IgD-negative memory B cell (primary cell): Measurements from ENCODE around the gene FAM117B. TPM values are rescaled to one million over a fixed set of nuclear protein-coding genes. Genes with fewer than 3 reads are reported as not detected.
"Not testable (repeated sequence)": the region's sequence is repeated elsewhere in the genome, so short reads cannot be mapped to it uniquely, and the experiment has no call there.

Experiments
- H3K27ac Mint-ChIP-seq, 3 donors: one replicate each; pipeline ENCODE4 v1.8.0; 2020 to 2022; ENCODE audit warnings: mild to moderate bottlenecking in 3 of 3, mixed read lengths in 3 of 3, moderate library complexity in 1 of 3
- H3K27me3 Mint-ChIP-seq: one replicate; pipeline ENCODE4 v1.8.0; 2021; ENCODE audit warnings: mixed read lengths
- H3K36me3 Mint-ChIP-seq: one replicate; pipeline ENCODE4 v1.8.0; 2020; ENCODE audit warnings: mild to moderate bottlenecking, mixed read lengths
- H3K4me1 Mint-ChIP-seq, 3 donors: one replicate each; pipeline ENCODE4 v1.8.0; 2020 to 2022; ENCODE audit warnings: mixed read lengths in 3 of 3, mild to moderate bottlenecking in 1 of 3
- H3K4me3 Mint-ChIP-seq, 4 donors: one replicate each; pipeline ENCODE4 v1.8.0; 2020 to 2022; ENCODE audit warnings: mild to moderate bottlenecking in 4 of 4, mixed read lengths in 4 of 4, moderate library complexity in 3 of 4
- H3K9me3 Mint-ChIP-seq, 3 donors: one replicate each; pipeline ENCODE4 v1.8.0; 2020 to 2021; ENCODE audit warnings: mixed read lengths in 3 of 3, mild to moderate bottlenecking in 1 of 3
- polyA plus RNA-seq: library from polyadenylated mRNA; unstranded; fragments of 300-500 nt; fragmentation: Illumina TruSeq; gene quantifications from one replicate; pipeline ENCODE4 v1.2.3, GENCODE V29; 2021

Gene FAM117B
- polyA plus RNA-seq, 1 donor from 2014 or later, result 21.6 TPM

DNA sequence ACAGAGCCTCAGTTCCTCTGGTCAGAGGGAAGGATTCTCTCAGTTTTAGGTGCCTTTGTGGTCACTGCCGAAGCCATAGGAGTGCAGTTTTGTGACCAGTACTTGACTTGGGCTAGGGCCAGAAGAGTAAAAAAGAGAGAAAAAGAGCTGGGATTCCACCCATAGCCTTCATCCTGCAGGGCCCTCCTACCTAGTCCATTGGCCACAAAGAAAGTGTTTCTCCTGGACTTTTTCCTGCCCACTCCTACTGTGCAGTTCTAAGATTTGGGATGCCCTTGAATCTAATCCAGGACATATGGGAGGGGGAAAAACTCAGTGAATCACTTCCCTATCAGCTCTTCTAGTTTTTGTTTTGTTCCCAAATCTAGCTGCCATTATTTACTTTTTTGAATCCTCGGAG is 26.0 kb downstream of the FAM117B start:
- Mint-ChIP-seq H3K4me3 (peak overlapping the region in 2 of 4 donors; percentile 36 to 49), H3K36me3 (peaks cover 16% of the 10 kb centered on the region), H3K27ac (peak overlapping the region in 1 of 3 donors; percentile 57), H3K4me1 (peaks cover 57 to 65% (median 57%) of the 10 kb centered on the region in 3 donors), H3K9me3 (peaks cover 0 to 2% (median 0%) of the 10 kb centered on the region in 3 donors), H3K27me3 (no peaks in the 10 kb centered on the region)

GRCh38 chr2:202669841-202670240 is 35.1 kb downstream of the FAM117B start:
- peak overlapping the region in 3 of 4 donors; percentile 62 to 69 (median 68) for H3K4me3 Mint-ChIP-seq
- peaks cover 9% of the 10 kb centered on the region for H3K36me3 Mint-ChIP-seq
- peaks cover 0 to 3% (median 0%) of the 10 kb centered on the region in 3 donors for H3K9me3 Mint-ChIP-seq
- peaks cover 66 to 69% (median 68%) of the 10 kb centered on the region in 3 donors for H3K4me1 Mint-ChIP-seq
- H3K27me3 Mint-ChIP-seq, result no peaks in the 10 kb centered on the region
- peak overlapping the region; percentile 60 to 82 (median 76) for H3K27ac Mint-ChIP-seq

DNA sequence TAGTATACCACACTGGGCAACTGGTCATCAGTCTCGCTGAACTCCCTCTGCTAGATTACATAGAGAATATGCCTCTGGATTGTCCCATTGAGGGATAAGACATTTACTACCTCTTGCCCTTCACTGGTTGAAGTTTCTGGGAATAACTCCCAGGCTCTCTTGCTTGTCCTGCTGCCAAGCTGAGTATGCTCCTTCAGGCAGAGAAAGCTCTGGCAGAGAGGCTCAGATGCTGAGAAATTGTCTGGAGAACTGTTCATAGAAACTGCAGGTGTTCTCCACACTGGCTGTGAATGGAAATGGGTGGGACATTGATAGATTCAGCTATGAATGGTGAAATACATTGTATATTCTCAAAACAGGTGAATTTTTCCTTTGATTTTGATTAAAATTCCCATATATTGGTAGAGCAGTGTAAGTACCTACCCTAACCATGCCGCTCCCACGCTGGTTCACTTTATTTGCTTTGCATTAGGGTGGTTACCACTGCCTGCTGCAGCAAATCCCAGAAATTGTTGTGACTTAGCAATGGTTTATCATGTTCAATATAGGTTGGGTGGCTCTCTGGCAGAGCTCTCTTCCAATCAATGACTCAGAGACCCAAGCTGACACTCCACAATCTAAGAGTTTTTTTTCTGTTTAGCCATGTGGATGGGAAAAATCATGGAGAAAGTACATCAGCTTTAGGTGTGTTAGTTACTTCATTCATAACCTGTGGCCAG is 36.7 kb downstream of the FAM117B start:
- no peak overlapping the region for H3K4me3 Mint-ChIP-seq
- peaks cover 10% of the 10 kb centered on the region for H3K36me3 Mint-ChIP-seq
- H3K27me3 Mint-ChIP-seq, result no peaks in the 10 kb centered on the region
- H3K4me1 Mint-ChIP-seq, result peaks cover 61 to 64% (median 64%) of the 10 kb centered on the region in 3 donors
- peaks cover 0 to 3% (median 0%) of the 10 kb centered on the region in 3 donors for H3K9me3 Mint-ChIP-seq
- peak overlapping the region in 2 of 3 donors; percentile 60 to 76 for H3K27ac Mint-ChIP-seq

DNA sequence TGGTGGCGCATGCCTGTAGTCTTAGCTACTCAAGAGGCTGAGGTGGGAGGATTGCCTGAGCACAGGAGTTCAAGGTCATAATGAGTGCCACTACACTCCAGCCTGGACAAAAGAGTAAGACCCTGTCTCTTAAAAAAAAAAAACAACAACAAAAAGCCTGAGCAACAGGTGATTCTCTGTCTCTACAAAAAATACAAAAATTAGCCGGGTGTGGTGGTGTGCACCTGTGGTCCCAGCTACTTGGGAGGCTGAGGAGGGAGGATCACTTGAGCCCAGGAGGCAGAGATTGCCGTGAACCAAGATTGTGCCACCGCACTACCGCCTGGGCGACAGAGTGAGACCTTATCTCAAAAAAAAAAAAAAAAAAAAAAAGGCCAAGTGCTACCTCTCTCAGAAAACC is 40.3 kb downstream of the FAM117B start:
- H3K4me1 Mint-ChIP-seq, result peaks cover 42 to 58% (median 55%) of the 10 kb centered on the region in 3 donors
- H3K27me3 Mint-ChIP-seq, H3K9me3 Mint-ChIP-seq, H3K36me3 Mint-ChIP-seq: not testable (repeated sequence)
- H3K4me3 Mint-ChIP-seq, result peak overlapping the region in 2 of 4 donors; percentile 59 to 83
- peak overlapping the region in 2 of 3 donors; percentile 39 to 70 for H3K27ac Mint-ChIP-seq

DNA sequence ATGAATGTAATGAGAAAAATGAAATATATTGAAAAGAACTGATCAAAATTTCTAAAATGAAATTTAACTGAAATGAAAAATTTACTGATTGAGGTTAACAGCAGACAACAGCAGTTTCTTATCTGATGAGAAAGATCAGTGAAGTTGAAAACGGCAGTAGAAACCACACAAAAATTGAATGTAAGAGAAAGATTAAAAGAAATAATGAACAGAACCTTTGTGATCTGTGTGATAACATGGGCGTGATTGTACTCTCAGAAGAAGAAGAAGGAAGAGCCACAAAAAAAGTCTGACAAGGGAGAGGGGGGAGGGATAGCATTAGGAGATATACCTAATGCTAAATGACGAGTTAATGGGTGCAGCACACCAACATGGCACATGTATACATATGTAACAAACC is 45.2 kb downstream of the FAM117B start:
- H3K27ac Mint-ChIP-seq, result no peak overlapping the region
- peaks cover 10% of the 10 kb centered on the region for H3K36me3 Mint-ChIP-seq
- H3K4me1 Mint-ChIP-seq, result peaks cover 17 to 32% (median 26%) of the 10 kb centered on the region in 3 donors
- peaks cover 2 to 18% (median 11%) of the 10 kb centered on the region in 3 donors for H3K9me3 Mint-ChIP-seq
- H3K27me3 Mint-ChIP-seq, result no peaks in the 10 kb centered on the region
- H3K4me3 Mint-ChIP-seq, result no peak overlapping the region

GRCh38 chr2:202680512-202680911 is 45.7 kb downstream of the FAM117B start:
- peaks cover 18 to 28% (median 23%) of the 10 kb centered on the region in 3 donors for H3K4me1 Mint-ChIP-seq
- H3K9me3 Mint-ChIP-seq, result peaks cover 2 to 18% (median 11%) of the 10 kb centered on the region in 3 donors
- H3K4me3 Mint-ChIP-seq, result no peak overlapping the region
- H3K27me3 Mint-ChIP-seq, result no peaks in the 10 kb centered on the region
- H3K27ac Mint-ChIP-seq, result no peak overlapping the region
- peaks cover 10% of the 10 kb centered on the region for H3K36me3 Mint-ChIP-seq

- Mint-ChIP-seq H3K27ac (peak overlapping the region in 1 of 3 donors; percentile 51), H3K36me3 (peaks cover 4% of the 10 kb centered on the region), H3K4me3 (no peak overlapping the region), H3K27me3 (no peaks in the 10 kb centered on the region), H3K9me3 (peaks cover 2 to 18% (median 11%) of the 10 kb centered on the region in 3 donors), H3K4me1 (peaks cover 17 to 32% (median 22%) of the 10 kb centered on the region in 3 donors)
These were observed 47.0 kb downstream of the FAM117B start for GRCh38 chr2:202681688-202682205.

GRCh38 chr2:202682274-202682673 is 47.5 kb downstream of the FAM117B start:
- no peaks in the 10 kb centered on the region for H3K27me3 Mint-ChIP-seq
- no peak overlapping the region for H3K27ac Mint-ChIP-seq
- H3K9me3 Mint-ChIP-seq, result peaks cover 2 to 18% (median 11%) of the 10 kb centered on the region in 3 donors
- H3K4me1 Mint-ChIP-seq, result peaks cover 22 to 34% (median 26%) of the 10 kb centered on the region in 3 donors
- peaks cover 4% of the 10 kb centered on the region for H3K36me3 Mint-ChIP-seq
- no peak overlapping the region for H3K4me3 Mint-ChIP-seq

GRCh38 chr2:202687276-202687675 is 52.5 kb downstream of the FAM117B start:
- Mint-ChIP-seq H3K9me3 (no peaks in the 10 kb centered on the region), H3K36me3 (no peaks in the 10 kb centered on the region), H3K4me3 (no peak overlapping the region), H3K27me3 (no peaks in the 10 kb centered on the region), H3K27ac (peak overlapping the region in 1 of 3 donors; percentile 47), H3K4me1 (peaks cover 33 to 43% (median 35%) of the 10 kb centered on the region in 3 donors)

- Mint-ChIP-seq H3K27ac (peak overlapping the region in 2 of 3 donors; percentile 5 to 67), H3K9me3 (no peaks in the 10 kb centered on the region), H3K4me3 (no peak overlapping the region), H3K4me1 (peaks cover 40 to 49% (median 42%) of the 10 kb centered on the region in 3 donors), H3K27me3 (no peaks in the 10 kb centered on the region), H3K36me3 (peaks cover 2% of the 10 kb centered on the region)
These were observed 54.7 kb downstream of the FAM117B start for GRCh38 chr2:202689459-202689858.

- H3K27me3 Mint-ChIP-seq, result no peaks in the 10 kb centered on the region
- H3K4me3 Mint-ChIP-seq, result no peak overlapping the region
- H3K27ac Mint-ChIP-seq, result peak overlapping the region in 2 of 3 donors; percentile 33 to 71
These were observed 55.1 kb downstream of the FAM117B start for GRCh38 chr2:202689898-202690297.

GRCh38 chr2:202690321-202690900 is 55.6 kb downstream of the FAM117B start:
- H3K9me3 Mint-ChIP-seq, result no peaks in the 10 kb centered on the region

More at GRCh38 chr2:202689898-202690297, 55.1 kb downstream of the FAM117B start:
- Mint-ChIP-seq H3K36me3 (peaks cover 2% of the 10 kb centered on the region), H3K4me1 (peaks cover 41 to 52% (median 46%) of the 10 kb centered on the region in 3 donors), H3K9me3 (no peaks in the 10 kb centered on the region)

DNA sequence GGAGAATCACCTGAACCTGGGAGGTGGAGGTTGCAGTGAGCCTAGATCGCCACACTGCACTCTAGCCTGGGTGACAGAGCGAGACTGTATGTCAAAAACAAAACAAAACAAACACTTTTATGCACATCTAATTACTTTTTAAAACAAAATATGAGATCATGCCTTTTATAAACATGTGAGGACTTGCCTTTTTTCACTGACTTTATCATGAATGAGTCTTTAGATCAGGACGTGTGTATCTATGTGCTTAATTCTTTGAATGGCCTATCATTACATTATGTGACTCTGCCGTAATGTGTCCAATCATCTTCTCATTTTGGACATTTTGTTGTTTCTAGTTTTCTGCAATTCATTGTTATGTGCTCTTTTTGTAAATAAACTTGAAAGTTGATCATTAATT is 58.7 kb downstream of the FAM117B start:
- peaks cover 31 to 47% (median 41%) of the 10 kb centered on the region in 3 donors for H3K4me1 Mint-ChIP-seq
- H3K4me3 Mint-ChIP-seq, result peak overlapping the region in 1 of 4 donors; percentile 1
- H3K27me3 Mint-ChIP-seq, result no peaks in the 10 kb centered on the region
- peaks cover 0 to 2% (median 0%) of the 10 kb centered on the region in 3 donors for H3K9me3 Mint-ChIP-seq
- no peak overlapping the region for H3K27ac Mint-ChIP-seq
- peaks cover 2% of the 10 kb centered on the region for H3K36me3 Mint-ChIP-seq

More at GRCh38 chr2:202690321-202690900, 55.6 kb downstream of the FAM117B start:
- peak overlapping the region; percentile 13 to 71 (median 33) for H3K27ac Mint-ChIP-seq
- peaks cover 42 to 54% (median 51%) of the 10 kb centered on the region in 3 donors for H3K4me1 Mint-ChIP-seq
- peak overlapping the region in 2 of 4 donors; percentile 5 to 49 for H3K4me3 Mint-ChIP-seq
- H3K36me3 Mint-ChIP-seq, result peaks cover 2% of the 10 kb centered on the region
- H3K27me3 Mint-ChIP-seq, result no peaks in the 10 kb centered on the region

DNA sequence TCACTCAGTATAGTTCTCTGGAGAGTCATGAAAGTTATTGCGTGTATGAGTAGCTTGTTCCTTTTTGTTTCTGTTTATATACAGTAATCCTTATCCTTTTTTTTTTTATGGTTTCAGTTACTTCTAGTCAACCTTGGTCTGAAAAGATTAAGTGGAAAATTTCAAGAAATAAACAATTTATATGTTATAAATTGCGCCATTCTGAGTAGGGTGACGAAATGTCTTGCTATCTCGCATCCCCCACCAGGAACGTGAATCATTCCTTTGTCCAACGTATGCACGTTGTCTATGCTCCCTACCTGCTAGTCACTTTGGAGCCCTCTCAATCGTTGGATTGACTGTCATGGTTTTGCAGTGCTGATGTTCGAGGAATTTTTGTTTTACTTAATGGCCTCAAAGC is 60.4 kb downstream of the FAM117B start:
- Mint-ChIP-seq H3K27ac (peak overlapping the region in 1 of 3 donors; percentile 28), H3K4me3 (no peak overlapping the region), H3K9me3 (peaks cover 0 to 2% (median 0%) of the 10 kb centered on the region in 3 donors), H3K4me1 (peaks cover 29 to 48% (median 43%) of the 10 kb centered on the region in 3 donors), H3K36me3 (peaks cover 2% of the 10 kb centered on the region), H3K27me3 (no peaks in the 10 kb centered on the region)
